Measurements from ENCODE around the gene AADACL4. TPM values are rescaled to one million over a fixed set of nuclear protein-coding genes. Genes with fewer than 3 reads are reported as not detected.

The AADACL4 gene
- total and polyA plus RNA-seq, 2 of the 8 experiments (the other 6 are each of a cell fraction or from before 2014, with no cell fraction given), result 0.08 TPM; not detected in 1

DNA sequence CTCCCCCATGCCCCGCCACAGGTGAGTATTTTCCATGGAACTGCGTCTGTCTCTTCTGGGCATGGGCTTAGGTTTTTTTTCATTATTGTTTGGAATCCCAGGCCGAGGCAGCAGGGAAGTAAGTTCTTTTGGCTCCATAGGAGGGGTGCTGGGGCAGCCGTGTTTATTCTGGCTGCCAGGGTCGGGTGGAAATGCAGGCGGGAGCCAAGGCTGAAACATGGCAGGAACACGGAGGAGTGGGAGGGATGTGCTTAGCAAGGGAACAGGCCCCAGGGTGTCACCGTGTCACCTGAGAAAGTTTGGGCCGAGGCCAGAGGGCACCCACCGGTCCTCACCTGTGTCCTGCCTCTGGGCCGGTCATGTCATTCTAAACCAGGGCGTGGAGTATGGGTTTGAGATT is 21.4 kb upstream of the AADACL4 start:
- Histone ChIP-seq H3K4ac (replicated peaks; ENCODE audit: insufficient read length, low read depth, low read length) (no peak overlapping the region), H3K23ac (ENCODE audit: insufficient read length) (no peak overlapping the region), H2BK12ac (ENCODE audit: low read depth, low read length) (peak overlapping the region; percentile 92; the same call in 1 of the 2 replicates), H3K14ac (ENCODE audit: insufficient read length) (no peak overlapping the region), H2AK5ac (ENCODE audit: low read depth, low read length) (no peak overlapping the region), H3K36me3 (ENCODE audit: control insufficient read depth in 2 of 4, insufficient read depth in 4 of 4, low read length in 3 of 4) (no peaks in the 10 kb centered on the region), H3K27me3 (replicated peaks in 1 of 4; ENCODE audit: control insufficient read depth in 3 of 4, extremely low read depth in 1 of 4, insufficient read depth in 3 of 4, low read length in 3 of 4) (no peaks in the 10 kb centered on the region; a peak in 1 of 7 replicates), H3K4me1 (replicated peaks in 1 of 4; ENCODE audit: control insufficient read depth in 3 of 4, insufficient read depth in 4 of 4, low read length in 3 of 4) (peaks cover 3 to 21% (median 11%) of the 10 kb centered on the region in 4 experiments; a peak in 6 of 7 replicates), H4K5ac (ENCODE audit: insufficient read length, low read depth, low read length) (no peak overlapping the region), H2BK120ac (replicated peaks; ENCODE audit: low read depth, low read length) (no peak overlapping the region), H4K91ac (replicated peaks; ENCODE audit: insufficient read length, low read length) (no peak overlapping the region), H3K79me2 (ENCODE audit: control insufficient read depth in 1 of 2, insufficient read depth in 2 of 2, low read length in 2 of 2) (no peaks in the 10 kb centered on the region), H3K9me3 (ENCODE audit: insufficient read depth in 2 of 2, low read depth in 1 of 2, low read length in 1 of 2) (no peaks in the 10 kb centered on the region), H3K4me3 (ENCODE audit: extremely low read depth in 1 of 4, insufficient read depth in 2 of 4, low read depth in 3 of 4, low read length in 4 of 4) (no peak overlapping the region), H3K9ac (replicated peaks in 1 of 4; ENCODE audit: extremely low read depth in 1 of 4, low read depth in 3 of 4, low read length in 3 of 4) (no peak overlapping the region), H3K27ac (ENCODE audit: low read depth, low read length) (no peak overlapping the region), H2BK20ac (ENCODE audit: low read length) (0 out of 2 replicates have a peak overlapping the region, but pooled peaks have one; percentile 21), H3K18ac (ENCODE audit: extremely low read depth, low read length) (peak overlapping the region; percentile 66), H2AFZ (ENCODE audit: low read length) (no peak overlapping the region), H4K8ac (ENCODE audit: extremely low read depth, insufficient read depth, low read length) (no peak overlapping the region; the same call in 1 of the 2 replicates), H2BK15ac (ENCODE audit: low read length) (no peak overlapping the region), H3K23me2 (ENCODE audit: low read depth, low read length) (peaks cover 17% of the 10 kb centered on the region), H3K4me2 (ENCODE audit: insufficient read depth in 1 of 2, low read depth in 2 of 2, low read length in 2 of 2) (no peak overlapping the region), H2BK5ac (ENCODE audit: low read depth, low read length) (0 out of 2 replicates have a peak overlapping the region, but pooled peaks have one; percentile 60), H3K79me1 (ENCODE audit: low read depth, low read length) (no peaks in the 10 kb centered on the region; the same call in 1 of the 2 replicates), H3K56ac (replicated peaks; ENCODE audit: insufficient read length, low read depth, low read length) (no peak overlapping the region), H4K20me1 (replicated peaks in 1 of 2; ENCODE audit: control insufficient read depth in 1 of 2, insufficient read depth in 2 of 2, low read length in 2 of 2) (no peaks in the 10 kb centered on the region)
- no peak for FAIRE-seq
- WGBS, 2 experiments (ENCODE audit: extremely low coverage in 1 of 2, insufficient coverage in 1 of 2, insufficient read length in 1 of 2, insufficient replicate concordance in 2 of 2, low coverage in 1 of 2, low lambda C conversion rate in 2 of 2, missing lambda C conversion rate in 1 of 2), result 87% methylated on average over 12 of the region's 12 CpGs; no CpG with 5 or more reads in 1 of the 2 experiments
- ChIA-PET POLR2A (ENCODE audit: partially characterized antibody) (interaction anchor here (0.9 to 1.4 kb wide), 2 partner anchors 12 to 345 kb away, joined by 3 read pairs; no protein-coding TSS in a partner anchor), CTCF (ENCODE audit: partially characterized antibody) (interaction anchor here (0.8 to 11.2 kb wide), 7 partner anchors 8 to 347 kb away, joined by 4 to 130 read pairs (median 9); no protein-coding TSS in a partner anchor)
- DNase-seq (ENCODE audit: low read depth in 1 of 2, low spot score in 2 of 2), result no peak
- TF ChIP-seq TBP (IDR thresholded peaks at IDR 0.05; ENCODE audit: low read depth, low read length) (no peak), SP2 (IDR thresholded peaks at IDR 0.05; ENCODE audit: low read length) (no peak), CBX5 (IDR thresholded peaks at IDR 0.05; ENCODE audit: low read depth, low read length) (no peak)

Measured in H1 (cell line).